ENCODE measurements around the gene GCFC2. TPM values are rescaled to one million over a fixed set of nuclear protein-coding genes. Genes with fewer than 3 reads are reported as not detected.

GCFC2 gene
- total RNA-seq, 1 donor from 2014 or later: 10.0 TPM

- peak; percentile 94 for TF ChIP-seq CTCF (IDR thresholded peaks at IDR 0.05; ENCODE audit: insufficient read depth, low read length, severe bottlenecking)
- no peak overlapping the region for H3K4me3 ChIP-seq (ENCODE audit: low read depth, low read length)
- FAIRE-seq (peak; percentile 70), DNase-seq (ENCODE audit: low read depth) (peak; percentile 67)
- H3K27me3 ChIP-seq (ENCODE audit: control insufficient read depth, insufficient read depth, low read length): no peaks in the 10 kb centered on the region
- H3K36me3 ChIP-seq (ENCODE audit: control insufficient read depth, insufficient read depth, low read length): no peaks in the 10 kb centered on the region
Observed at GRCh38 chr2:75627902-75628504, 82.7 kb downstream of the GCFC2 start.

DNA sequence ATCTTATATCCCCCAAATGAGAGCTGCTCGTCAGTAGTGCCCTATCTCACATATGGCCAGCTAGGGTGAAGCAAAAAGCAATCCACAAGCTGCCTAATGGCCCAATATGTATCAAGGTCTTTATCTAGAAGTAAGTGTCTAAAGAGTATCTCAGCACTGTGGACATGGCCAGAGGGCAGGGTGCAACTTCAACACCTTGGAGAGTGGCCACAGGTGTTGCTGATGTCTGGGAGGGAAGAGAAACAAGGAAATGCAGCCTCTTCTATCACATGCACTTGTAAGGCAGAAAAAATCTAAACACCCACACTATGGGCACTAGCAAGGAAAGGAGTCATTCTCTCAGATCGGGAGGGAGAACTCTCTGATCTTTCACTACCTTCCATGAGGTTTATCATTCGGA lies 87.8 kb downstream of the GCFC2 start:
- FAIRE-seq (no peak), DNase-seq (ENCODE audit: low read depth) (no peak)
- Histone ChIP-seq H3K27me3 (ENCODE audit: control insufficient read depth, insufficient read depth, low read length) (no peaks in the 10 kb centered on the region), H3K4me3 (ENCODE audit: low read depth, low read length) (no peak overlapping the region), H3K36me3 (ENCODE audit: control insufficient read depth, insufficient read depth, low read length) (no peaks in the 10 kb centered on the region)
- no peak for TF ChIP-seq CTCF (IDR thresholded peaks at IDR 0.05; ENCODE audit: insufficient read depth, low read length, severe bottlenecking)

GRCh38 chr2:75622500-75622899 lies 88.2 kb downstream of the GCFC2 start:
- no peak for FAIRE-seq
- Histone ChIP-seq H3K27me3 (ENCODE audit: control insufficient read depth, insufficient read depth, low read length) (no peaks in the 10 kb centered on the region), H3K36me3 (ENCODE audit: control insufficient read depth, insufficient read depth, low read length) (no peaks in the 10 kb centered on the region), H3K4me3 (ENCODE audit: low read depth, low read length) (no peak overlapping the region)
- no peak for TF ChIP-seq CTCF (IDR thresholded peaks at IDR 0.05; ENCODE audit: insufficient read depth, low read length, severe bottlenecking)
- DNase-seq (ENCODE audit: low read depth): no peak

DNA sequence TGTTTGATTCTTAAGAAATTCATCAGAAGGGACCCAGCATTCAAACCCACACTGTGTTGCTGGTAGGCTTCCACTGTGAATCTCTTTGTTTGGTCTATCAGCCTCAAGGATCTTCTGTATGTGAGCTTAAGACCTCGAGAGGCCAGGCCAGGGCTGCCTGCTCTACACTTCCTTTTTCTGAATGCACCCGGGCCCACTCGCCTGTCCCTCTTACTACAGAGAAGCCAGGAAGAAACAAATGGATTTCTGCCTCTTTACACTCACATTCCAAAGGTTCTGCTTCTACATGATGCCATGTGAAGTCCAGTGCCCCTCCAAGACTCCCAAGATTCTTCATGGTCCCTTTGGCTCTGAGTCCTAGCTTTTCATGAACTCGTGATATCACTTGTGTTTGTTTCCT lies 89.5 kb downstream of the GCFC2 start:
- H3K4me3 ChIP-seq (ENCODE audit: low read depth, low read length): no peak overlapping the region
- no peaks in the 10 kb centered on the region for H3K27me3 ChIP-seq (ENCODE audit: control insufficient read depth, insufficient read depth, low read length)
- TF ChIP-seq CTCF (IDR thresholded peaks at IDR 0.05; ENCODE audit: insufficient read depth, low read length, severe bottlenecking): no peak
- no peaks in the 10 kb centered on the region for H3K36me3 ChIP-seq (ENCODE audit: control insufficient read depth, insufficient read depth, low read length)
- DNase-seq (ENCODE audit: low read depth) (no peak), FAIRE-seq (no peak)

GRCh38 chr2:75619956-75620740 lies 90.6 kb downstream of the GCFC2 start:
- Histone ChIP-seq H3K4me3 (ENCODE audit: low read depth, low read length) (no peak overlapping the region), H3K36me3 (ENCODE audit: control insufficient read depth, insufficient read depth, low read length) (no peaks in the 10 kb centered on the region), H3K27me3 (ENCODE audit: control insufficient read depth, insufficient read depth, low read length) (no peaks in the 10 kb centered on the region)
- TF ChIP-seq CTCF (IDR thresholded peaks at IDR 0.05; ENCODE audit: insufficient read depth, low read length, severe bottlenecking): no peak
- FAIRE-seq (no peak), DNase-seq (ENCODE audit: low read depth) (peak; percentile 73)

Data from bronchial epithelial cell (primary cell).